Endometrial microvascular endothelial cells (primary cell): ENCODE data around the gene ITIH1. TPM values are rescaled to one million over a fixed set of nuclear protein-coding genes. Genes with fewer than 3 reads are reported as not detected.

Experiments
- in situ Hi-C: cut with HindIII; loops from 2 replicates; pipeline ENCODE4 v1.10.0; 2017; ENCODE audit warnings: low sequenced_read_pairs, low pct_unique_long_range_greater_than_20kb; ENCODE audit errors: inconsistent ontology term
- total RNA-seq: library from RNA; depleted of rRNA; stranded (reverse); fragments of >200 nt; gene quantifications from one replicate; pipeline ENCODE4 v1.2.3, GENCODE V29; 2015; ENCODE audit errors: inconsistent ontology term

Gene ITIH1
- total RNA-seq, 1 donor from 2014 or later, result not detected

DNA sequence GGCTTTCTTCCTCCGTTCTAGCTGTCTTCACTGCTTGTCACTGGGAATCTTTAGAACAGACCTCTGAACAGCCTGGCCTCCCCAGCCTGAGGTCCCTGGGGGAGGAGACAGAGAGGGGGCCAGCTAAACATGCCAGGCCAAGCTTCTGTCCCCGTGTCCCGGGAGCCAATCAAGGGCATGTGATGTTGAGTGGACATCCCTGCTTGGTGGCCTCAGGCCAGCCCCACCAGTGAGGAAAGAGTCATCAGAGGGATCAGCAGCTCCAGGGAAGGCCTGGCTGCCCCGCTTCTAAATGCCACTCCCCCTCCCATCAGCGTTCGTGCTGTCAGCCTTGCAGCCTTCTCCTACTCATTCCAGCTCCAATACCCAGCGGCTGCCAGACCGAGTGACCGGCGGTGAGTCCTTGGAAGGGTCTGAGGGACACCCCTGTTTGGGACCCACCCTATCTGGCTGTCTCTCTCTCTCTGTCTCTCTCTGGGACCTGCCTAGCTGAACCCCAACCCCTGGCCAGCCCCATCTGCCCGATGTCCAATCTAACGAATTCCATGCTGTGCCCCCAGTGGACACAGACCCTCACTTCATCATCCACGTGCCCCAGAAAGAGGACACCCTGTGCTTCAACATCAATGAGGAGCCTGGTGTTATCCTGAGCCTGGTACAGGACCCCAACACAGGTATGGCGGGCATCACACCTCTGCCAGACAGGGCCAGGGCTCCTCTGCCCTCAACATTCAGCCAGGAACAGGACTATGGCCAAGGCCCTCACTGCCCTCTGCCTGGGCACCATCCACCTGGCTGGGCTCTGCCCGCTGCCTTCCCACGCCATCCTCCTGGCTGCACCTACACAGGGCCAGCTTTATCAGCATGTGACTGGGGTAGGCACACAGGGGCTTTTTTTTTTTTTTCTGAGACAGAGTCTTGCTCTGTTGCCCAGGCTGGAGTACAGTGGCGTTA, 10.6 kb downstream of the ITIH1 start:
- in situ Hi-C loops, result no loop called here

GRCh38 chr3:52788890-52789745, 11.7 kb downstream of the ITIH1 start:
- in situ Hi-C loops, result no loop called here

GRCh38 chr3:52789746-52790040, 12.3 kb downstream of the ITIH1 start:
- in situ Hi-C loops, result no loop called here

GRCh38 chr3:52790337-52790736, 12.9 kb downstream of the ITIH1 start:
- in situ Hi-C loops, result no loop called here

DNA sequence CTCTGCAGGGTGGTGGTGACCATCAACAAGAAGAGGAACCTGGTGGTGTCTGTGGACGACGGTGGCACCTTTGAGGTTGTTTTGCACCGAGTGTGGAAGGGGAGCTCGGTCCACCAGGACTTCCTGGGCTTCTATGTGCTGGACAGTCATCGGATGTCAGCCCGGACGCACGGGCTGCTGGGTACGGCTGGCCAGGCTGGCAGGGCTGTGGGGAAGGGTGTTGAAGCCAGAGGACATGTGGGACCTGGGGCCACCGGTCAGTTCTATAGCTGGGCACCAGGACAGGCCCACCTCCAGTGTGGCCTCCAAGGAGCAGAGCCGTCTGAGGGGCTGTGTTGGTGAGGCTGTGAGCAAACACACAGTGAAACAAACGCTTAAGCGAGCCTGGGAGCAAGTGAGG, 13.3 kb downstream of the ITIH1 start:
- in situ Hi-C loops, result no loop called here

DNA sequence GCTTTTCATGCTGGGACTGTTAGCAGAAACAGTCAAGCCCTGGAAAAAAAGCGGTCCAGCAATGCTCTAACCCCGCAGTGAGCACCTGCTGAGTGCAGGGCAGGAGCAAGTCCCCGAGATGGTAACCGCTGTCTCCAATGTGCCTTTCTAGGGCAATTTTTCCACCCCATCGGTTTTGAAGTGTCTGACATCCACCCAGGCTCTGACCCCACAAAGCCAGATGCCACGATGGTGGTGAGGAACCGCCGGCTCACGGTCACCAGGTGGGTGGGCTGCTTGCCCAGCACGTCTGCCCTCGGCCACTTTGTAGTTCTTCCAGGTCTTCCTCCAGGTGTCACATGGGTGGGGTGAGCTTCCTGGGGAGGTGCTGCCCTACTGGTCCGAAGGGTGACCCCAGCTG, 14.0 kb downstream of the ITIH1 start:
- in situ Hi-C loops, result no loop called here

GRCh38 chr3:52791928-52792327, 14.5 kb downstream of the ITIH1 start:
- in situ Hi-C loops, result no loop called here

- in situ Hi-C loops, result no loop called here
Measured at GRCh38 chr3:52792413-52792812, 15.0 kb downstream of the ITIH1 start.

DNA sequence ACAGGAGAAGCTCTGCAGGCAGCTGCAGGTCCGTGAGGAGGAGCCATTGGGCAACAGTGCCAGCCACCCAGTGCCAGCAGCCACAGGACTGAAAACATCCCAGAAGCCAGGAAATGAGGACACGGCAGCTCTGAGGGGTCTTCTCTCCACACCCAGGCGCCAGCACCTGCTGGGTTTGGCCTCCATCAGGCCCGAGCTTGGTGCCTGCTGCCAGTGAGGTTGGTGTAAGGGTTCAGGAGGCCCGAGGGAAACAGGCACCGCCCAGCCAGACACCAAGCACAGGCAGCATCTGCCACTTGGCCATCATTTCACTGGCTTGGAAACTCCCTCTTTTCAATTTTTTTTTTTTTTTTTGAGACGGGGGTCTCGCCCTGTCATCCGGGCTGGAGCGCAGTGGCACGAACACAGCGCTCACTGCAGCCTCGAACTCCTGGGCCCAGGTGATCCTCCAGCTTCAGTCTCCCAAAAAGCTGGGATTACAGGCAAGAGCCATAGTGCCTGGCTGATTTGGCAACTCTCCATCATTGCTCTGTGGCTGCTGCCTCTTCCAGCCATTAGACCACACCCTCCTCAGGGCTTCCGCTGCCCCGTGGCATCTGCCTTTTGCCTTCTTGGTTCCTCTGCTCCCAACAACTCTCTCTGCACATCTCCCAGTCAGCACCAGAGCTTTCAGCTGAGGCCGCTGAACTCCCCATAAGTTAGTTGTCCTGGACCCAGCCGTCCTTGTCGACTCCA, 15.7 kb downstream of the ITIH1 start:
- in situ Hi-C loops, result no loop called here

DNA sequence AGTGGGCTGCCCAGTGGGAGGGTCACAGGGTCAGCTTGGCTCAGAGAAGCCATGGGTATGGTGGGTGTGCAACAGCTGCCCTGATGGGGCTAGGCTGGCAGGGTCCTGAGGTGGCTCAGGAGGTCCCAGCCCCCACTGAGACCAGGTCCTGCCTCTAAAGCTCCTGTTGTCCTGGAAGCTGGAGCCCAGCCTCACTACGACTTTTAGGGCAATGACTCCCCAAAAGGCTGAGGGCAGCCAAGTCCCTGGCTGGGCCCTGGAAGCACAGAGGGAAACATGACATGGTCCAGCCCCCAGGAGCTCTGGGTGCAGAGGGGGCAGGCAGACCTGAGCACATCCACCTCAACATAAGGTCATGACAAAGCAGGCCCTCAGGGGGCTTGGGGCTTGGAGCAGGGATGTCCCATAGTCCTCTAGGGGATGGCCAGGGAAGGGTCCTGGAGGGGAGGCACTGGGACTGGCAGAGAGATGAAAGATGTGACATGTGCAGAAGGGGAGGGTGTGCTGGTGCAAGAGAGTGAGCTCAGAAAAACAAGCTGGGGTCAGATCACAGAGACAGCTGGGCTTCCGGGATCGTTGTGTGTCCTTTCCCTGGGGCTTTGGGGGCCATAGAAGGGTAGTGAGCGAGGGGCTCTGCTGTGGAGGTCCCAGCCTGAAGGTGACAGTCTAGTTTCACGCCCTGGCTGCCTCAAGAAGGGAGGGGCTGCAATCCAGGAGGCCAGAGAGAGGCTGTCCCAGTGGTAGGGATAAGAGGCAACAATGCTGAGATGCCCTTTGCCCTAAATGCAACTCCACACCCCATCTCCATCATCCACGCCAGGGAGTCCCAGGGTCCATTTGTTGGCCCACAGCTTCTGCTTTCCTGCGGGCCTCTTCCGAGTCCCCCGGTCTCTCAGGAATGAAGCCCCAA, 16.6 kb downstream of the ITIH1 start:
- in situ Hi-C loops, result no loop called here

DNA sequence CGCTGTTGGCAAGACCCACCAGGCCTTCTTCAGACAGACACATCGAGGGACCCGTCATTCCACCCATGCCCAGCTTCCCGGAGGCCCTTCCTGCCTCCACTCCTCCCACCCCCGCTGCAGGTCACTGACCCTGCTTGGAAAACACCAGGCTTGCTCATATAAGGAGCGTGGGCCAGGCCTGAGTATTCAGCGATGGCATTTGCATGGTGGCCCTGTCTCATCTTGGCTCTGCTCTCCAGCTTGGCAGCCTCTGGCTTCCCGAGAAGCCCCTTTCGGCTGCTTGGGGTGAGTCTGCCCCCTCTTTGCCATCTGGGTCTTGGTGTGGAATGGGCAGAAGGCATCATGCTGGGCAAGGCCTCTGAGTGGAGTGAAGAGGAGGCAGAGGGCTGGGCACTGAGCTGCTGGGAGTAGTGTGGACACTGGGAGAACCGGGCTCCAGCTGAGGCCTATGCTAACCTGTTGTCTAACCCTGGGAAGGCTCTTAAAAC, 17.3 kb downstream of the ITIH1 start, which contains the start of gene ITIH3:
TSS of gene ITIH3 (plus strand) at position 185 of the 488 bp plus-strand sequence. CDS start at position 193, 8 bp downstream.
- in situ Hi-C loops, result no loop called here

DNA sequence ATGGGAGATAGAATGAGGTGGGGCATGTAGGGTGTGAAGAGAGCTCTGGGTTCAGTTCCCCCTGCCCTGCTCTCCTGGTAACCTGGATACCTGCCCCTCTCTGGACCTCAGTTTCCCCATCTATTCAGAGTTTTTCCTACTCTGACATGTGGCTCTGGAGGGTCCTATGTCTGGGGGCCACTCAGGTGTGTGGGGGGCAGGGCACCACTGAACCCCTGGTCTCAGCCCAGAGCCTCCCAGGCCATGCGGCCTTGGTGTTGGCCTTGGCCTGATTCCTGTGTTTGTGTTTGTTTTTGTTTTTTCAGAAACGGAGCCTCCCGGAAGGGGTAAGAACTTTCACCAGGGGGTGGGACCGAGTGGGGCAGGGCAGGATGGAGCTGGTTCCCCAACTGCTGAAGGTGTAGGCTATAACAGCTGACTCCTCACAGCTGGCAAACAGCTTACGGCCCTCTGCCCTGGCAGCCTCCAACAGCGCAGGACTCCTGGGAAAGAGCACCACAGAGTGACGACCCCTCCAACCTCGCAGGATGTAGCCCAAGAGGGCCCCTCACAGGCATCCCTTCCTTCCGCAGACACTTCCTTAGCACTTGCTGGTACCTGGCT, 18.0 kb downstream of the ITIH1 start:
- in situ Hi-C loops, result no loop called here

GRCh38 chr3:52796411-52796810, 19.0 kb downstream of the ITIH1 start:
- in situ Hi-C loops, result no loop called here

- in situ Hi-C loops, result no loop called here
Measured at GRCh38 chr3:52798376-52798977, 21.1 kb downstream of the ITIH1 start.

- in situ Hi-C loops, result no loop called here
Measured at GRCh38 chr3:52798978-52799476, 21.6 kb downstream of the ITIH1 start.

DNA sequence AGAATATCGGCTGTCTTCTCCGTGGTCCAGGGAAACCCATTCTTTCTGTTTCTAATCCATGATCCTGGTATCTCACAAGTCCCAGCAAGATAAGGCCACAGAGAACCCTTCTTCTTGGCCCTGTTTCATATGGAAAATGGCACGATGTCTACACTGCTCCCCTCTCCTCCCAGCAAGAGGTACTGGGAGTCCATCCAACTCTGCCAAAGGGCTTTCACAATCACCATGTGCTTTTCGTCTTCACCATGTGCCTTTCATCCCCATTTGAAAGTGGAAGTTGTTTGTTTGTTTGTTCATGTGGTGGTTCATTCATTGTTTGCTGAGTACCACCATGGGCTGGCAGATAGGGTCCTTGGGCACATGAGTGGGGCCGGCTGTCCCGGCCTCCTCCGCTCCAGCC, 22.7 kb downstream of the ITIH1 start:
- in situ Hi-C loops, result no loop called here

DNA sequence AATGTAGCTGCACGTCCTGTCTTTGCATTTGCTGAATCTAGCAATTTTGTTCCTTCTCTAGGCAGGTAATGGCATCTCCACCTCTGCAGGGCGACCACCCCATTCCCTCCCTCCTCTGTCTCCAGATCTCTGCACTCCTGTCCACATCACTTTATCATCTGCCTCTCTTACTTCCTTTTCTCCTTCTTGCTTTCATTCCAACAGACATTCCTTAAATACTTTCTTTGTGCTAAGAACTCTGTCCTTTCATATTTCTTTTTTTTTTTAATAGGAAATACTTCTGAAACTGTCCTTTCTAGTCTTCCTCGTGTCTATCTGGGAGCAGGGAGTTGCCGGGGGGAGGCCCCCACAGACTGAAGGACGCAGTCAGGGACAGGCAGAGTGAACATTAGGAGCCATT, 24.4 kb downstream of the ITIH1 start:
- in situ Hi-C loops, result no loop called here
